ENCODE measurements around the gene TP53I3.
"Not testable (repeated sequence)": the region's sequence is repeated elsewhere in the genome, so short reads cannot be mapped to it uniquely, and the experiment has no call there.

TP53I3 gene

DNA sequence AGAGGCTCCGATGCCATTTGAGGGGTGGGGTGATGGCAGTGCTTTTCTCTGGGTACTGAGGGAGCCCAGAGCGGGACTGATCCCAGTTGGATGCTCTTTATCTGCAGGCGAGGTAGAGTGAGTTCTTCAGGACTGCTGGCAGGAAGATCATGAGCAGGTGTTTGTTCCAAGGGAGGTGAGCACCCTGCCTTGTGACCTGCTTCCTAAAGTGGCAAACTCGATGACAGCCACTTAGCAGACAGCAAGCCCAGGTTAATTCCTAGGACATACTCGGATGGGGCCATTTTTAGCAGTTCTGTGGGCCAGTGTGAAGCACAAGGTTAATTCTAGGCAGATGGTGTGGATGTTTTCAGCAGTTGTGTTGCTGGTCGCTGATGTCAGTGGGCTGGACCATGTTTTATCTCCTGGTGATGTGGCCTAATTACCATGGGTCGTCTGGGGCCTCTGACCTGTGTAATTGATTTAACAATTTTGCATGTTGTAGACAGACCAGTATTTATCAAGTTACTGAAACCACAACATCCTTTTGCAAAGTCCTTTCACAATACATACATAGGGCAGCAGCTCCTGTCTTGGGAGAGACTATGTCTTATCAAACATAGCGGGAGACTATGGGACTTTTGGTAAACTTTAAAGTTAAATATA lies 30.1 kb downstream of the TP53I3 start:
- no peak for DNase-seq (ENCODE audit: low read depth, low spot score)

DNA sequence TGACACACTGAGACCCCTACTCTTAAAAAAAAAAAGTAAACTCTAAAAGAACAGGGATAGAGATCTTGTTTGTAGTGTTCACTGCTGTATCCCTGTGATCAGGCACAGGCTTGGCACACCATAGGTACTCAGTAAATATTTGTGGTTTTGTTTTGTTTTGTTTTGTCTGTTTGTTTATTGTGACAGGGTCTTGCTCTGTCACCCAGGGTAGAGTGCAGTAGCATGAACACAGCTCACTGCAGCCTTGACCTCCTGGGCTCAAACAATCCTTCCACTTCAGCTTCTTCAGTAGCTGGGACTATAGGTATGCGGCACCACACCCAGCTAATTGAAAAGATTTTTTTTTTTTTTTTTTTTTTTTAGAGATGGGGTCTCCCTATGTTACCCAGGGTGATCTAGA lies 31.7 kb downstream of the TP53I3 start:
- no peak for DNase-seq (ENCODE audit: low read depth, low spot score)

DNA sequence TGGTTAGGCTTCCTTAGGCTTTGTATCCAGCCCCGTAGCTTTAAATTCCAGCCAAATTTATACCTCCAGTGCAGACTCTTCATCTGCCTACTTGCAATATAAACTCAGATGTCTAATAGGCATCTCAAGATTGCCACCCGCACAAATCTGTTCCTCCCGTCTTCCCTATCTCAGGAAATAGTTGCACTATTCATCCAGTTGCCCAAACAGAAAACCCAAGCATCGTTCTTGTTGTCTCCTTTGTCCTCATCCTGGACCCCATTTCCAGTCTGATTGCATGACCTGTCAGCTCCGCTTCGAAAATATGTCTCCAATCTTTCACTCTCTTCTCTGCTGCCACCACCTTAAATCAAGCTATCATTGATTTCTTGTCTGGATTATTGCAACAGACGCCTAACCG lies 32.8 kb downstream of the TP53I3 start:
- DNase-seq (ENCODE audit: low read depth, low spot score), result no peak

GRCh38 chr2:24050041-24050979 lies 34.3 kb downstream of the TP53I3 start:
- DNase-seq (ENCODE audit: low read depth, low spot score), result no peak

DNA sequence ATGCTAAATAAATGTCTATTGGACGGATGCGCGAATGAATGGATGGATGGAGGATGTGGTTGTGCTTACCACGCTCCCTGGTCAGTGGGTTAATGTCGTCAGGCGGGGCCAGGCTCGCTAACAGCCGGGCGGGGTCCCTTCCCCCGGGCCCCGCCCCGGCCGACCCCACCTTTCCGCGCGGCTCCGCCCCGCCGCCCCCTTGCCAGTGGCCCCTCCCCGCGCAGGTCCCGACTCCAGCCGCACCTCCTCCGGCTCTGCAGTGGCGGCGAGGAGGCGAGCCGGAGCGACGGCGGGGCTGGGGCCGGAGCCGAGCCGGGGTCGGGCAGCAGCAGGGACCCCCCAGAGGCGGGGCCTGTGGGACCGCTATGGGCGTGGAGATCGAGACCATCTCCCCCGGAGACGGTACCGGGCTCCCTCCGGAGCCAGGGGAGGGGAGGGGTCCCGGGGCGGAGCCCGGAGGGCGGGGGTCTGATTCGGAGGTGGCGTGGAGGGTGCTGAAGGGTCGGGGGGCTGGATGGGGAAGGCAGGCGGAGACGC lies 35.1 kb downstream of the TP53I3 start, which contains the start of gene FKBP1B:
TSS of gene FKBP1B (plus strand) at position 257 of the 537 bp plus-strand sequence. CDS start at position 366, 109 bp downstream.
- no peak for DNase-seq (ENCODE audit: low read depth, low spot score)

- no peak for DNase-seq (ENCODE audit: low read depth, low spot score)
These were observed 35.7 kb downstream of the TP53I3 start for GRCh38 chr2:24048769-24049484.

DNA sequence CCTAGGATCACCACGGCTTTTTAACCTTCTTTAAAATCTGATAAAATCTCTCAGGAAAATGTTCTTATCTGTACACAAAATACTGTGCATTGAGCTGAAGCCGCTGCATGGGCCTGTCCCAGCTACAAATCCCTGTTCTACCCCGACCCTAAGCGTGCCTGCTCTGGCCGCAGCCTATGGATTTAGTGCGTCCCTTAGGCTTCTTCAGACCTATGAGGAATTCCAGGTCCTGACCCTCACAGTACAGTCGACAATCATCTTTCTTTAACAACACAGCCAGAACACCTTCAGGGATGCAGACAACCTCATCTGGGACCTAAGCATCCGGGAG lies 37.0 kb downstream of the TP53I3 start:
- DNase-seq (ENCODE audit: low read depth, low spot score), result no peak

DNA sequence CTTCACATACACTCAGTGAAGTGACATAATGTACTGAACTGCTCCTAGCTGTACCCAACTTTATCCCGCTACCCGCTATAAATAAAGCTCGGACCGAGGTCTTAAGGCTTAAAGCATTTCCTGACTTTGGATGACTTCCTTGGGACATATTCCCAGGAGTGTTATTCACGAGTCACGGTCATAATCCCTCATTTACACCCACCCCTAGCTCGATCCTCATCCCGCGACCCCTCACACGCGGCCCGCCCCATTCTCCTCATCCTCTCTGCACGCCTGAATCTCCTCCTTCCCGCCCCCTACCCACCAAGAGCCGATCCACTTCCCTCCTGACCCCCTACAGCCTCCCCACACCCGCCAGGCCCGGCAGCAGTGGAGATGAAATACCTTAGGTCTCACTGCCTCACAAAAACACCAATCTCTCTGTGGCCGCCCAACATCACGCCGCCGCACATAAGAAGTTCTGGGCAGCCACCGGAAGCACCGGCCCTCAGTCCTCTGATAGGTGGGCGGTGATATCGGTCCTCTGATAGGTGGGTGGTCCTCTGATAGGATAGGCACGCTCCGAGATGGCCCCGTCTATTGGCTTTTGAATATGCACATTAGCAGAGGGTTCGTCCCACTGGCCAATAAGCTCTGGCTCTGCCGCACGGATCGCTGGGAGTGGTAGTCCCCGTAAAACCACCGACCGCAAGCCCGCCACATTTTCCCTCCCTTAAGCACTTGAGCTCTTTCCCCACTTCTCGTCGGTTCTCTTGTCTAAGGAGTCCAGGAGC lies 37.5 kb downstream of the TP53I3 start, which contains the start of gene WDCP:
TSS of gene WDCP (minus strand) at position 462 of the 773 bp plus-strand sequence. CDS start 7,897 bp downstream, outside the sequence.
- DNase-seq (ENCODE audit: low read depth, low spot score), result peak; percentile 94

DNA sequence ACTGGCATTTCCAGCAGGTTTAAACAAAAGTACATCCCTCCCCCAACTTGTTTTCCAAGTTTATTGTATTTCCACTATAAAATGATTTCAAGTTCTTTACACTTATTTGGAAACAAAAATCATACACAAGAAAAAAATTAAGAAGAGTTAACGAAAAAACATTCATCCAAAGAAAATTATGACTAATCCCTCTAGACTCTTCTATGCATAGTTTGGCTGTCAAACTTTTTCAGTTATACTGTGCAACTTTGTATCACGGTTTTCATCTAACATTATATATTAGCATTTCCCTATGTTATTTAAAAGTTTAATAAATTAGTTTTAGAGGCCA lies 38.1 kb downstream of the TP53I3 start:
- no peak for DNase-seq (ENCODE audit: low read depth, low spot score)

- no peak for DNase-seq (ENCODE audit: low read depth, low spot score)
These were observed 38.8 kb downstream of the TP53I3 start for GRCh38 chr2:24045511-24046508.

DNA sequence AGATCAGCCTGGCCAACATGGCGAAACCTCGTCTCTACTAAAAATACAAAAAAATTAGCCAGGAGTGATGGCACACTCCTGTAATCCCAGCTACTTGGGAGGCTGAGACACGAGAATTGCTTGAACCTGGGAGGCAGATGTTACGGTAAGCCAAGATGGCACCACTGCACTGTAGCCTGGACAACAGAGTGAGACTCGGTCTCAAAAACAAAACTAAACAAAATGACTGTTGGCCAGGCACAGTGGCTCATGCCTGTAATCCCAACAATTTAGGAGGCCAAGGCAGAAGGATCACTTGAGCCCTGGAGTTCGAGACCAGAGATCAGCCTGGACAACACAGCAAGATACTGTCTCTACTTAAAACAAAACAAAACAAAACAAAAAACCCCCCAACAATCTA lies 41.5 kb downstream of the TP53I3 start:
- not testable (repeated sequence) for DNase-seq (ENCODE audit: low read depth, low spot score)

DNA sequence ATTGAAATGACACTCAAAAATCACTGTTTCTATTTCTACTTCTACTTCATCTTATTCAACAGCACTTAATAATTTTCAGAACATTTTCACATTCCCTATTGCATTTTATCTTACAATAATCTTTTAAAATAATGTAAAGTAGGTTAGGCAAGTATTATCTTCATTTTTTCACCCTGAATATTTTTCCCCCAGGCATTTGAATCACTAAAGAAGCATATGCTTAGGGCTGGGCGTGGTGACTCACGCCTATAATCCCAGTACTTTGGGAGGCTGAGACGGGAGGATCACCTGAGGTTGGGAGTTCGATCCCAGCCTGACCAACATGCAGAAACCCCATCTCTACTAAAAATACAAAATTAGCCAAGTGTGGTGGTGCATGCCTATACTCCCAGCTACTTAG lies 44.1 kb downstream of the TP53I3 start:
- DNase-seq (ENCODE audit: low read depth, low spot score), result no peak

DNA sequence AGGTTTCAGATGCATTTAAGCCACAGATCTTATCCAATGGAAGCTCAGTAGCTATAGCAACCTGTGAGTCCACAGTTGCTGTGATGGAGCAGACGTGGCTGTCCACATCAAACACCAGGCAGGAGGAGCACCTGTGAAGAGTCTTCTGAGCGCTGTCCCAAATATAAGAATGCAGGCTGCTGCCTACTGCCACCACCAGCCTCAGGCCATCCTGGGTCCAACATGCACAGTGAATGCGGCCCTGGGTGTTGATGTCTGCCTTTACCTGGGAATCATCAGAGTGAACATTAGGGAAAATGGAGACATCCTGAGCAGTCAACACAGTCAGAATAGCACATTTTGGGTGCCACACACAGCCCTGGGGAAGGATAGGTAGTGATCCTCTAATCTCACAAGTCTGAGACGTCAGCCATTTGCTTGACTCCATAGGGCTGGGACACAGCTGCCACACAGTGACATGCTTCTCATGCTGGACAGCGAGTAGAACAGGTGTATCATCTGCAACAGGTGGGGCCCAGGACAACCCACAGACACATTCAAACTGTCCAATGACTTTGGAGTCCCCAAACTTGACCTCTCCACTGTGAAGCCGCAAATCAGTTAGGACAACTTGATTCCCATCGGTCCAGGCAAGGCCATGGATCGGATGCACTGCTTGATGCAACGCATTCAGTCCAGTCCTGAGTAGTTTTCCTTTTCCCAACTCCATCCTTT lies 45.7 kb downstream of the TP53I3 start:
- no peak for DNase-seq (ENCODE audit: low read depth, low spot score)
